B cell (primary cell): ENCODE data around the gene DYNC2I2. TPM values are rescaled to one million over a fixed set of nuclear protein-coding genes. Genes with fewer than 3 reads are reported as not detected.

Source experiments
- ATAC-seq: fragments of 200-7000 bp; cut with Tn5 transposase; one replicate; pipeline ENCODE4 v1.10.0; 2021; ENCODE audit warnings: low read depth, mild to moderate bottlenecking, moderate number of reproducible peaks, moderate library complexity
- CTCF ChIA-PET: fragments of 350-600 bp; sonication (Branson Sonifier 250); formaldehyde crosslinking; loops from one replicate; lab custom pipeline; 2021; ENCODE audit warnings: antibody characterized with exemption, inconsistent platforms; lab: Charles Lee
- POLR2A ChIA-PET: fragments of 350-600 bp; sonication (Branson Sonifier 250); formaldehyde crosslinking; loops from one replicate; lab custom pipeline; 2021; ENCODE audit warnings: antibody characterized with exemption; lab: Charles Lee
- DNase-seq: peaks from one replicate; pipeline ENCODE4 v3.0.0; 2013
- H2AFZ ChIP-seq: 2 replicates; pipeline ENCODE4 v1.6.1; 2012; ENCODE audit warnings: mild to moderate bottlenecking, low read depth, low read length; ENCODE audit not compliant: insufficient read depth, poor library complexity, severe bottlenecking
- H3K27ac ChIP-seq, 2 donors: 1 replicate in 1 of 2; 2 replicates in 1 of 2; pipeline ENCODE4 v1.5.1; 2012 to 2013; ENCODE audit warnings: low read length in 2 of 2, mild to moderate bottlenecking in 2 of 2, moderate library complexity in 1 of 2
- H3K27me3 ChIP-seq, 4 experiments: fragments of 200-600 bp in 1 of 4; sonication (generic) in 1 of 4; replicated peaks in 1 of 4; 1 replicate in 2 of 4; 2 replicates in 2 of 4; pipeline versions ENCODE4 v1.6.1 to v1.7.0; 2013 to 2016; ENCODE audit warnings: low read length in 3 of 4, mild to moderate bottlenecking in 2 of 4, mixed read lengths in 1 of 4, moderate library complexity in 1 of 4; ENCODE audit not compliant: insufficient read depth in 4 of 4, control insufficient read depth in 3 of 4; ENCODE audit errors: control extremely low read depth in 1 of 4
- H3K36me3 ChIP-seq, 2 experiments: replicated peaks in 1 of 2; 1 replicate in 1 of 2; 2 replicates in 1 of 2; pipeline versions ENCODE4 v1.6.1 to v1.7.1; 2013; ENCODE audit warnings: low read length in 1 of 2; ENCODE audit not compliant: insufficient read depth in 2 of 2, control insufficient read depth in 1 of 2; ENCODE audit errors: control extremely low read depth in 1 of 2, extremely low read depth in 1 of 2
- H3K4me1 ChIP-seq, 2 donors: fragments of 200-600 bp in 1 of 2; sonication (generic) in 1 of 2; 1 replicate in 1 of 2; 2 replicates in 1 of 2; pipeline versions ENCODE4 v1.5.1 to v1.6.1; 2013 to 2017; ENCODE audit warnings: low read length in 2 of 2; ENCODE audit not compliant: control insufficient read depth in 2 of 2, insufficient read depth in 2 of 2
- H3K4me2 ChIP-seq: replicated peaks from 2 replicates; pipeline ENCODE3; 2012; ENCODE audit warnings: mild to moderate bottlenecking, low read depth, low read length; ENCODE audit not compliant: poor library complexity, severe bottlenecking
- H3K4me3 ChIP-seq, 5 experiments: fragments of 200-600 bp in 1 of 5; sonication (generic) in 1 of 5; 1 replicate in 3 of 5; 2 replicates in 2 of 5; pipeline versions ENCODE4 v1.5.1 to v1.7.0; 2011 to 2016; ENCODE audit warnings: low read length in 4 of 5, mild to moderate bottlenecking in 4 of 5, low read depth in 2 of 5, control low read depth in 1 of 5, moderate library complexity in 1 of 5; ENCODE audit not compliant: insufficient read depth in 1 of 5; ENCODE audit errors: control extremely low read depth in 1 of 5, extremely low read depth in 1 of 5
- H3K79me2 ChIP-seq: fragments of 200-600 bp; sonication (generic); one replicate; pipeline ENCODE4 v1.6.0; 2016; ENCODE audit warnings: low read length; ENCODE audit not compliant: control insufficient read depth, insufficient read depth
- H3K9ac ChIP-seq: fragments of 200-600 bp; sonication (generic); 2 replicates; pipeline ENCODE4 v1.6.1; 2017; ENCODE audit warnings: mild to moderate bottlenecking, low read length, moderate library complexity
- H3K9me3 ChIP-seq, 3 donors: one replicate each; pipeline versions ENCODE4 v1.6.1 to v1.7.1; 2013; ENCODE audit warnings: low read length in 2 of 3; ENCODE audit not compliant: control insufficient read depth in 2 of 3, insufficient read depth in 1 of 3; ENCODE audit errors: control extremely low read depth in 1 of 3
- H4K20me1 ChIP-seq: 2 replicates; pipeline ENCODE4 v1.6.0; 2012; ENCODE audit warnings: mild to moderate bottlenecking, low read length; ENCODE audit not compliant: insufficient read depth, control insufficient read depth, poor library complexity, severe bottlenecking
- H3K27ac Mint-ChIP-seq: one replicate; pipeline ENCODE4 v1.8.0; 2021; ENCODE audit warnings: mixed read lengths
- H3K27me3 Mint-ChIP-seq: one replicate; pipeline ENCODE4 v1.8.0; 2021; ENCODE audit warnings: mixed read lengths
- H3K4me1 Mint-ChIP-seq: one replicate; pipeline ENCODE4 v1.8.0; 2021; ENCODE audit warnings: mixed read lengths
- H3K4me3 Mint-ChIP-seq: one replicate; pipeline ENCODE4 v1.8.0; 2021; ENCODE audit warnings: mixed read lengths
- H3K9me3 Mint-ChIP-seq: one replicate; pipeline ENCODE4 v1.8.0; 2022; ENCODE audit warnings: mixed read lengths; ENCODE audit not compliant: insufficient read depth
- EZH2 ChIP-seq: IDR thresholded peaks from 2 replicates; pipeline ENCODE4 v1.6.1; 2012; ENCODE audit warnings: borderline replicate concordance, low read depth, mild to moderate bottlenecking, moderate library complexity, low read length; ENCODE audit not compliant: insufficient read depth, poor library complexity, severe bottlenecking
- WGBS: methylation state at CpG from one replicate; pipeline ENCODE4 v1.1.5; 2013; ENCODE audit warnings: missing lambda C conversion rate; ENCODE audit not compliant: insufficient coverage; 5-methylcytosine and 5-hydroxymethylcytosine counted together
- intact Hi-C: fragments of 100-400 bp; cut with micrococcal nuclease; formaldehyde crosslinking; loops from one replicate; pipeline ENCODE4 v1.10.0; 2022
- polyA plus RNA-seq: library from polyadenylated mRNA; depleted of rRNA; stranded (reverse); fragments of >200 nt; gene quantifications from 2 replicates; pipeline ENCODE4 v1.2.3, GENCODE V29; 2012
- total RNA-seq, 2 donors: library from RNA; stranded (reverse); fragments of 120-200 nt in 1 of 2; gene quantifications; 1 replicate in 1 of 2; 2 replicates in 1 of 2; pipeline versions ENCODE4 v1.2.3 to v1.2.4, GENCODE V29; 2013 to 2022
- TF ChIP-seq, protein P1 (sequence below): fragments of 200-600 bp; IDR thresholded peaks from one replicate; pipeline ENCODE4 v1.8.0; 2022; ENCODE audit warnings: antibody characterized with exemption, mild to moderate bottlenecking

DYNC2I2 gene
- total and polyA plus RNA-seq, 2 donors (not counting 1 experiment from before 2014, with no cell fraction given), result 76.6 to 109 TPM

DNA sequence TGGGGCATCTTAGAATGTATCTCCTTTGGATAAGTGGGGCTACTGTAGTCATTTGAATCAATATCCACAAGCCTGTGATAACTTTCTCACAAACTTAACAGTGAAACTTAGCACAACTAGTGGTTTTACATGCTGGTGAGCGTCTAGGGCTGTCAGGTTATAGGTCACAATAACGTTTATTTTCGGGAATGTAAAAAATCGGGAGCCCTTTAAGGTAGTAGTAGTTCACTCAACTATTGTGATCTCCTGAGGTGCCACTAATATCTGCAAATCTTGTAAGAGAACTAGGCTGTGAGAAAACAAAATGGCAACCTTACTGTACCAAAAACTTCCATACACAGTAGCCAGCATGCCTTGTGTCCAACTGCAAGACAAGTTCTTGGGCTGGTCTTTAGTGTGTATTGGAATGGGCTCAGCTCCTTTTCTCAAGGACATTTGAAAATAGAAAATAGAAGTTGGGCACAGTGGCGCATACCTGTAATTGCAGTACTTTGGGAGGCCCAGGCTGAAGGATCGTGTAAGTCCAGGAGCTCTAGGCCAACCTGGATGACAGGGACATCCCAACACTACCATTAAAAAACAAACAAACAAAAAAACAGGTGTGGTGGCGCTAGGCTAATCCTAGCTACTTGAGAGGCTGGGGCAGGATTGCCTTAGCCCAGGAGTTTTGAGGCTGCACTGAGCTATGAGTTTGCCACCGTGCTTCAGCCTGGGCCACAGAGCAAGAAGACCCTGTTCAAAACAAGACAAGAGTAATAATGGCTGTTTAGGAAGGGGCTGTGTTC is 40.5 kb upstream of the DYNC2I2 start:
- Histone ChIP-seq H2AFZ (no peak overlapping the region), H3K4me2 (no peak overlapping the region), H3K9ac (no peak overlapping the region), H3K79me2 (peaks cover 14% of the 10 kb centered on the region), H3K4me1 (peaks cover 8 to 9% of the 10 kb centered on the region in 2 donors), H3K27ac (no peak overlapping the region), H3K27me3 (no peaks in the 10 kb centered on the region), H4K20me1 (peaks cover 10% of the 10 kb centered on the region), H3K4me3 (no peak overlapping the region), H3K36me3 (peaks cover 12 to 38% of the 10 kb centered on the region in 2 experiments), H3K9me3 (no peaks in the 10 kb centered on the region)
- Mint-ChIP-seq H3K4me3 (no peak overlapping the region), H3K27ac (no peak overlapping the region), H3K9me3 (no peaks in the 10 kb centered on the region), H3K4me1 (peaks cover 12% of the 10 kb centered on the region), H3K27me3 (no peaks in the 10 kb centered on the region)
- DNase-seq, result no peak
- WGBS, result 87% methylated on average over 3 of the region's 8 CpGs
- ChIA-PET CTCF (interaction anchor here (0.6 to 1.4 kb wide), 2 partner anchors 9 to 423 kb away, joined by 3 read pairs; no protein-coding TSS in a partner anchor), POLR2A (interaction anchor here (0.5 to 0.6 kb wide), 2 partner anchors 52 to 237 kb away, joined by 3 to 5 read pairs; no protein-coding TSS in a partner anchor)
- no peak for ATAC-seq
- TF ChIP-seq EZH2, result no peak
- TF ChIP-seq, protein P1, sequence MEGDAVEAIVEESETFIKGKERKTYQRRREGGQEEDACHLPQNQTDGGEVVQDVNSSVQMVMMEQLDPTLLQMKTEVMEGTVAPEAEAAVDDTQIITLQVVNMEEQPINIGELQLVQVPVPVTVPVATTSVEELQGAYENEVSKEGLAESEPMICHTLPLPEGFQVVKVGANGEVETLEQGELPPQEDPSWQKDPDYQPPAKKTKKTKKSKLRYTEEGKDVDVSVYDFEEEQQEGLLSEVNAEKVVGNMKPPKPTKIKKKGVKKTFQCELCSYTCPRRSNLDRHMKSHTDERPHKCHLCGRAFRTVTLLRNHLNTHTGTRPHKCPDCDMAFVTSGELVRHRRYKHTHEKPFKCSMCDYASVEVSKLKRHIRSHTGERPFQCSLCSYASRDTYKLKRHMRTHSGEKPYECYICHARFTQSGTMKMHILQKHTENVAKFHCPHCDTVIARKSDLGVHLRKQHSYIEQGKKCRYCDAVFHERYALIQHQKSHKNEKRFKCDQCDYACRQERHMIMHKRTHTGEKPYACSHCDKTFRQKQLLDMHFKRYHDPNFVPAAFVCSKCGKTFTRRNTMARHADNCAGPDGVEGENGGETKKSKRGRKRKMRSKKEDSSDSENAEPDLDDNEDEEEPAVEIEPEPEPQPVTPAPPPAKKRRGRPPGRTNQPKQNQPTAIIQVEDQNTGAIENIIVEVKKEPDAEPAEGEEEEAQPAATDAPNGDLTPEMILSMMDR, result no peak
- intact Hi-C loops, result no loop called here

DNA sequence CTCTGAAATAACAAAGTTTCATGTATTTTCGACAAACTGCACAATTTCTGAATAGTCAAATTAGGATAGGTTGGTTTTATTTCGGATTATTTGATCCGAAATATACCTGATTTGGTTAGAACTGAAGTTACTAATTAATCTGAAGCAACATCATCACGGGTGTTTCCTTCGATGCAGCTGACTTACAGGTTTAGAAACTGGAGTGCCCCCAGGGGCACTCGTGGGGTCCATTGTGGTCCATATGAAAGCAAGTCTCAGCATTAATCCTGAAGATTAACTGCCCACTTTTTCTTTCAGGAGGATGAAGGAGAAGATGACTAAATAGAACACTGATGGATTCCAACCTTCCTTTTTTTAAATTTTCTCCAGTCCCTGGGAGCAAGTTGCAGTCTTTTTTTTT is 37.7 kb upstream of the DYNC2I2 start:
- ATAC-seq, result no peak
- Mint-ChIP-seq H3K4me1 (peaks cover 22% of the 10 kb centered on the region), H3K27ac (peak overlapping the region; percentile 20), H3K4me3 (no peak overlapping the region), H3K9me3 (no peaks in the 10 kb centered on the region), H3K27me3 (no peaks in the 10 kb centered on the region)
- POLR2A ChIA-PET, result no interaction called here
- H3K79me2 ChIP-seq, result peaks cover 36% of the 10 kb centered on the region
- CTCF ChIA-PET, result interaction anchor here (1.2 kb wide), 1 partner anchor 8 kb away, joined by 4 read pairs; the partner anchor contains the start of gene PKN3
- no peak overlapping the region for H3K4me3 ChIP-seq
- H3K27ac ChIP-seq, result peak overlapping the region in 1 of 2 donors; percentile 17
- H3K36me3 ChIP-seq, result peaks cover 15 to 51% of the 10 kb centered on the region in 2 experiments
- no CpG with 5 or more reads among the region's 6 CpGs for WGBS
- no peak overlapping the region for H2AFZ ChIP-seq
- H3K27me3 ChIP-seq, result no peaks in the 10 kb centered on the region
- no peak overlapping the region for H3K9ac ChIP-seq
- DNase-seq, result no peak
- TF ChIP-seq EZH2, result no peak
- TF ChIP-seq, protein P1, result no peak
- intact Hi-C loops, result no loop called here
- no peaks in the 10 kb centered on the region for H3K9me3 ChIP-seq
- peaks cover 13% of the 10 kb centered on the region in 2 donors for H3K4me1 ChIP-seq
- H3K4me2 ChIP-seq, result no peak overlapping the region
- H4K20me1 ChIP-seq, result peaks cover 32% of the 10 kb centered on the region
